ENCODE results near the gene ERG.

Gene ERG

DNA sequence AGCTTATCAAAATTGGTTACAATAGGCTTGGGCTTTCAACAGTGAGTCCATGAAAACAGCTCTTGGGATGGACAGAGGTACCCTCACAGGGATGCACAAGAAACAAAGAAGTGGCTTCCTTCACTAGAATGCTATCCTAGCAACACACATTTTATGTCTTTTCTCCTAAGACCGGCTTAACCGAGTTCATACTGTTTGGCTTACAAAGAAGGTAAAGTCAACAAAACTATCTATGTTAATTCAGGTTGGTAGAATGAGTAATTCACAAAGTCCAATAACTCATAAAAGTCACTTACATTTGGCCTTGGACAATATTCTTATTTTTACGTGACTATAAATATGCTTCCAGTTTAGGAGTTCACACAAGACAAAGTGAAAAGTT is 9.0 kb downstream of the ERG start:
- DNase-seq (ENCODE audit: low read depth), result no peak
- TF ChIP-seq, protein P1, sequence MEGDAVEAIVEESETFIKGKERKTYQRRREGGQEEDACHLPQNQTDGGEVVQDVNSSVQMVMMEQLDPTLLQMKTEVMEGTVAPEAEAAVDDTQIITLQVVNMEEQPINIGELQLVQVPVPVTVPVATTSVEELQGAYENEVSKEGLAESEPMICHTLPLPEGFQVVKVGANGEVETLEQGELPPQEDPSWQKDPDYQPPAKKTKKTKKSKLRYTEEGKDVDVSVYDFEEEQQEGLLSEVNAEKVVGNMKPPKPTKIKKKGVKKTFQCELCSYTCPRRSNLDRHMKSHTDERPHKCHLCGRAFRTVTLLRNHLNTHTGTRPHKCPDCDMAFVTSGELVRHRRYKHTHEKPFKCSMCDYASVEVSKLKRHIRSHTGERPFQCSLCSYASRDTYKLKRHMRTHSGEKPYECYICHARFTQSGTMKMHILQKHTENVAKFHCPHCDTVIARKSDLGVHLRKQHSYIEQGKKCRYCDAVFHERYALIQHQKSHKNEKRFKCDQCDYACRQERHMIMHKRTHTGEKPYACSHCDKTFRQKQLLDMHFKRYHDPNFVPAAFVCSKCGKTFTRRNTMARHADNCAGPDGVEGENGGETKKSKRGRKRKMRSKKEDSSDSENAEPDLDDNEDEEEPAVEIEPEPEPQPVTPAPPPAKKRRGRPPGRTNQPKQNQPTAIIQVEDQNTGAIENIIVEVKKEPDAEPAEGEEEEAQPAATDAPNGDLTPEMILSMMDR (IDR thresholded peaks at IDR 0.05; ENCODE audit: control insufficient read depth, insufficient read depth, low read depth, low read length, missing control alignments), result no peak
- H3K4me3 ChIP-seq (ENCODE audit: control insufficient read depth, low read depth, low read length), result no peak overlapping the region

DNA sequence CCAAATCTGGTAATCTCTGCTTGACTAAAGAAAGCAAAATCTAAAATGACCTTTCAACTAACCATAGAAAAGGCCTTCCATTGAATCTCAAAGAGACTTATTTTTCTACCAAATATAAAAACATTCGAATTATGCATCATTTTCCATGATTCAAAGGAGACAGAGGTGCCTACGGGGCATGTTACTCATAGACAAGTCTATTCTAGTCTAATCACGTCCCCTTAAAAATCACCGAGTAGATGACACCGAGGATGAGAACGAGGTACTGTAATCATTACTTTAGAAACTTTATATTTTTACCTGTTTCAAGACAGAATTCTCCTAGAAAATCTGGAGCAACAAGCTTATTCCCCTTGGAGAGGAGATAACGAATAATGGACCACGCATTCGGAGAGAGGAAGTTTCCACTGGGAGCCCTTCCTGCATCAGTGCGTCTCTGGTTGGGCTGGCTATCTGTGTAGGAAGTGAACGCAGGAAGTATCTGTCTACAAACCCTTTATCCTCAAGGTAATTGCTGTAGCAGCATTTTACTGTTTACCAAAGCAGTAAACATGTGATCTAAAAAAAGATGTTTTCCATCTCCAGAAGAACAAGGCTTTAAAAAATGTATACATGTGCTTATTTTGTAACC is 9.5 kb downstream of the ERG start:
- no peak overlapping the region for H3K4me3 ChIP-seq (ENCODE audit: control insufficient read depth, low read depth, low read length)

DNA sequence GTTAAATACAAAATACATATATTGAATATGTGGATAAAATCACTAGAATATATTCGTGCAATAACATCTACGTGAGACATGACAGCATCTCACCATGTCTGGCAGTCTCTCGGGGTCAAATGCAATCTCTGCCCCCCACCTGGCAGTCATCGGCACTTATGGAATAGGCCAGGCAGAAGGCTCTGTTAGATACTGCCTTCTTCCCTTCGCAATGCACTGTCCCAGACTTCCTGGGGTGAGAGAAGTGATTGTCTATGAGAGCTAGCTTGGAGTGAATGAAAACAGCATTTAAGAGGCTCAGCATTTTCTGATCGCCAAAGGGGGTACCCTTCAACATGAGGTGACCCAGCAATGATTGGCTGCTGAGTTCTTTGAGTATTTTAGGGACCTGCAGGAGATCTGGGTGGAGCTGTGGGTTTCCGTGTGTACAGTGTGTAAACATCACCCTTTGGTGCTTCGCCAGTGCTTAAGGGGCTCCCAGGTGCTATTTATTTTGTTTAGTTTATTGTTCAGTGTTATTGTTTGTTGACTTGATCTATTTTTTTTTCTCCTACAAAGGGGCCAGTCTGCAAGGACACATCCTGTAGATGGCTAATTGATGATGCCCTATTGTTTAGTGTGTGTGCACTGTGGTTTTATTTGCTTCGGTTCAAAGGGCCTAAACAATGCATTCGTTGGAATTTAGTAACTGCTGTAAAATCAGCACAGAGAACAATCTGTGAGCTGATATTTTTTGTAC is 10.2 kb downstream of the ERG start:
- no peak for DNase-seq (ENCODE audit: low read depth)
- H3K4me3 ChIP-seq (ENCODE audit: control insufficient read depth, low read depth, low read length), result no peak overlapping the region
- TF ChIP-seq, protein P1 (IDR thresholded peaks at IDR 0.05; ENCODE audit: control insufficient read depth, insufficient read depth, low read depth, low read length, missing control alignments), result no peak

More for the DNA sequence above, 9.5 kb downstream of the ERG start:
- DNase-seq (ENCODE audit: low read depth), result no peak
- TF ChIP-seq, protein P1 (IDR thresholded peaks at IDR 0.05; ENCODE audit: control insufficient read depth, insufficient read depth, low read depth, low read length, missing control alignments), result no peak

DNA sequence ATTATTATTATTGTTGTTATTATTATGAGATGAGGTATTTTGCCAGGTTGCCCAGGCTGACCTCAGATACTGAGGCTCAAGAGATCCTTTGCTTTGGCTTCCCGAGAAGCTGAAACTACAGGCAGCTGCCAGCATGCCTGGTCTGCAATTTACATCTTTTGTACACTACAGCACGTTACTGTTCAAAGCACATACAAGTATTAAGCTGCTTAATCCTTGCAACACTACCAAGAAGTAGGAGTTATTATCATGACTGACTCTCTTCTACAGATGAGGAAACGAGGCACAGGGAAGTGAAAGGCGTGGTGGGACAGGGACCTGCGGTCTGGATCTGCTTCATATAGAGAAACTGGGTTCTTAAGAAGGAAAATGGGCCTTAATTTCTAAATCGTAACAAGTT is 11.6 kb downstream of the ERG start:
- no peak overlapping the region for H3K4me3 ChIP-seq (ENCODE audit: control insufficient read depth, low read depth, low read length)
- DNase-seq (ENCODE audit: low read depth), result no peak
- TF ChIP-seq, protein P1 (IDR thresholded peaks at IDR 0.05; ENCODE audit: control insufficient read depth, insufficient read depth, low read depth, low read length, missing control alignments), result no peak

DNA sequence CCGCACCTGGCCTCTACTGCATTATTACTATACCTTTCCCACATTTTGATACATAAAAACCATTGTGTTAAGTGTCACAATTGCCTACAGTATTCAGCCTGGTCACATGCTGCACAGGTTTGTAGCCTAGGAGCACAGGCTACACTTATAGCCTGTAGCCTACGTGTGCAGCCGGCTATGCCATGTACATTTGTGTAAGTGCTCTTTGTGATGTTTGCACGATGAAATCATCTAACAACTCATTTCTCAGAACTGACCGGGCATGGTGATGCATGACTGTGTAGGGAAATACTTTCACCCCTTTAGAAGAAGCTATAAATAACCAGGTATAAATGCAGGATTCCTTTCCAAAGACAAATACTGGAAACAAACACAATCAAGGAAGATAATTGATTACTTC is 12.1 kb downstream of the ERG start:
- TF ChIP-seq, protein P1 (IDR thresholded peaks at IDR 0.05; ENCODE audit: control insufficient read depth, insufficient read depth, low read depth, low read length, missing control alignments), result no peak
- peak; percentile 29 for DNase-seq (ENCODE audit: low read depth)
- H3K4me3 ChIP-seq (ENCODE audit: control insufficient read depth, low read depth, low read length), result no peak overlapping the region

DNA sequence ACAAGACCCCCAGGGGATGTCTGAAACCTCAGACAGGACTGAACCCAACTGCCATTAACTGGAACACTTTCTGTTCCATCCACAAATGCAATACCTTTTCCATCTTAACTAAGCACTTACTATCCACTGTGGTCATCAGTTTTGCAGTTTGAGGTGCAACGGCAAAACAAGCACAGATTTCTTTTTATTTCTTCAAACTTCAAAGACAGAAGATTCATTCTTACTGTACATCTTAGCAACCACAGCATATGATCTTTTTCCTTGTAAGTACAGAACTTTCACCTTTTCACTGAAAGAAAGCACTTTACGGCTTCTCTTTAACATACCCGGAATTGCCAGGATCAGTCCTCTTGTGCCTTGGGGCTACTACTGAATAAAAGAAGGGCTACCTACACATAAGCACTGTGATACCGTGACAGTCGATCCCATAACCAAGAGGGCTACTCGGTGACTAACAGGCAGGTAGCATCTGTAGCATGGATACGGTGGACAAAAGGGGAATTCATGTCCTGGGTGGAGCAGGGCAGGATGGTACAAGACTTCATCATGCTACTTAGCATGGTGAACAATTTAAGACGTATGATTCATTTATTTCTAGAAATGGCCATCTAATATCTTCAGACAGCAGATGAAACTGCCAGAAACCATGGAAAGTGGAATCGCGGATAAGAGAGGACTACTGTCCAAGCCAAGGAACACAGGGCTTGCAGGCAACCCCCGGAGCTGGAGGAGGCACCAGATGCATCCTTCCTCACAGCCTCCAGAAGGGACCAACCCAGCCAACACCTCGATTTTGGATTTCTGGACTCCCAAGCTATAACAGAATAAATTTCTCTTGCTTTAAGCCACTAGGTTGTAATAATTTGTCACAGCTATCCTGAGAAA is 18.4 kb downstream of the ERG start:
- no peak for DNase-seq (ENCODE audit: low read depth)
- TF ChIP-seq, protein P1 (IDR thresholded peaks at IDR 0.05; ENCODE audit: control insufficient read depth, insufficient read depth, low read depth, low read length, missing control alignments), result no peak
- no peak overlapping the region for H3K4me3 ChIP-seq (ENCODE audit: control insufficient read depth, low read depth, low read length)
